Measurements from ENCODE around the gene GFAP.

DNA sequence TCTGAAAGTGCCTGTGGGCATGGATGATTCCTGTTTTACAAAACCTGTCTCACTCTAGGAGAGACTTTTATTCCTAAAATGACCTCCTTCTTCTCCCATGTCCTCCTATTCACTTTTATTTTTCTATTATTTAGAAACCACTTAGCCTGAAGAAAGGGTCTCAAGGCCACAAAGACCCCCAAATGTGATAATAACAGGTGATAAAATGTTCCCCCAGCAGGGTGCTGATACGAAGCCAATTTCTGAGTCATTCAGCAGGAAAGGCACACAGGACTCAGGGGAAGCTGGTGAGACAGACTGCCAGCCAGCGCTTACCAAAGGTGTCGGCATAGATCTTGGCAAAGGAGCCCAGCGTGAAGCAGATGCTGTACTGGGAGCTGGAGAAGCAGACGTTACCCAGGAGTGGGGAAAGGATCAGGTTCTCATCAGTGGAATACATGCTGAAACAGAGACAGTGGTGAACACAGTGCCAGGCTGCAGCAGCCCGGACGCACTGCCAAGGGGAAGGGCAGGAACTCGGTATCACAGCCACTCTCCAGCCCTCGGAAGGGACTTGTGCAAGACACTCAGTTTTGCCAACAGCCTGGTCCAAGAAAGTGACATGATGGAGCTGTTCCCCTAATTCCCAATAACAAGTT, 43.0 kb downstream of the GFAP start:
- TF ChIP-seq, protein P1, sequence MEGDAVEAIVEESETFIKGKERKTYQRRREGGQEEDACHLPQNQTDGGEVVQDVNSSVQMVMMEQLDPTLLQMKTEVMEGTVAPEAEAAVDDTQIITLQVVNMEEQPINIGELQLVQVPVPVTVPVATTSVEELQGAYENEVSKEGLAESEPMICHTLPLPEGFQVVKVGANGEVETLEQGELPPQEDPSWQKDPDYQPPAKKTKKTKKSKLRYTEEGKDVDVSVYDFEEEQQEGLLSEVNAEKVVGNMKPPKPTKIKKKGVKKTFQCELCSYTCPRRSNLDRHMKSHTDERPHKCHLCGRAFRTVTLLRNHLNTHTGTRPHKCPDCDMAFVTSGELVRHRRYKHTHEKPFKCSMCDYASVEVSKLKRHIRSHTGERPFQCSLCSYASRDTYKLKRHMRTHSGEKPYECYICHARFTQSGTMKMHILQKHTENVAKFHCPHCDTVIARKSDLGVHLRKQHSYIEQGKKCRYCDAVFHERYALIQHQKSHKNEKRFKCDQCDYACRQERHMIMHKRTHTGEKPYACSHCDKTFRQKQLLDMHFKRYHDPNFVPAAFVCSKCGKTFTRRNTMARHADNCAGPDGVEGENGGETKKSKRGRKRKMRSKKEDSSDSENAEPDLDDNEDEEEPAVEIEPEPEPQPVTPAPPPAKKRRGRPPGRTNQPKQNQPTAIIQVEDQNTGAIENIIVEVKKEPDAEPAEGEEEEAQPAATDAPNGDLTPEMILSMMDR (conservative IDR thresholded peaks at IDR 0.05 in 1 of 2, IDR thresholded peaks at IDR 0.05 in 1 of 2; ENCODE audit: extremely low read depth in 1 of 2, insufficient read depth in 1 of 2, low read depth in 1 of 2, low read length in 2 of 2), result no peak
- TF ChIP-seq EZH2 (IDR thresholded peaks at IDR 0.05; ENCODE audit: borderline replicate concordance, low read length), result no peak
